GM10847 (cell line): ENCODE data around the gene MED12L.

Experiments
- POLR2A ChIP-seq: IDR thresholded peaks from 2 replicates; pipeline ENCODE4 v1.6.1; 2011; ENCODE audit not compliant: insufficient read length; ENCODE audit errors: extremely low read depth

The MED12L gene

DNA sequence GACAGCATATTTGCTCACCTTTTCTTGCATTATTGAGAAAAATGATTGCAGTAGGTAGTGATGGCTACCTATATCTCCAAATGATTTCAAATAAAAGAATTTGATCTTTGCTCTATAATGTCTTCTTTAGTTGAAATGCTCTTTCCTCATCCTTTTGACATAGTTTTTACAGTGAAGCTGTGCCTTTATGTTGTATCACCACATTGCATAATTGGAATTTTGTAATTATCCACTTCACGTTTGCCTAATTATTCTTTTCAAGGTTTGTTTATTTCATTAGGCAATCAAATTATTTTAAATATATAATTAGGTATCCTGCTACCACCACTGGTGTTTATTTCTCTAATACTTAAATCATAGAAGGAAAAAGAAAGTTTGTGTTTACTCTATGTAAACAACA lies 265.2 kb downstream of the MED12L start:
- TF ChIP-seq POLR2A: no peak

DNA sequence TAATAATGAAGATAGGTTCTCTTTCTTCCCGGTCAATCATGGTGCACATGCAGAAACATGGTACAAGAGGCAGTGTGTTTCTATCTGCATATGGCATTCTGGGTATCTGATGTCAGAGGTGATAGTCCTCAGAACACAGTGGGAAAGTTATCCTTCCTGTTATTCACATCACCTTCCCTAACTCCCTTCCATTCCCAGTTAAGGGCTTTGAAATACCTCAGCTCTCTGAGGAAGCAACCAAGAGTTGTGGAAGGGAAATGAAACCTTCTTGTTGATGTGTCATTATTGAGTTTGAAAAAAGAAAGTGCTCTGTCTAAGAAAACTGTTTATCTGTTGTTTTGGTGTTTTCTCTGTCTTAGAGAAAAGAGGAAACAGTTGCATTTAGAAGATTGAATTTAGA lies 265.8 kb downstream of the MED12L start:
- TF ChIP-seq POLR2A: no peak

DNA sequence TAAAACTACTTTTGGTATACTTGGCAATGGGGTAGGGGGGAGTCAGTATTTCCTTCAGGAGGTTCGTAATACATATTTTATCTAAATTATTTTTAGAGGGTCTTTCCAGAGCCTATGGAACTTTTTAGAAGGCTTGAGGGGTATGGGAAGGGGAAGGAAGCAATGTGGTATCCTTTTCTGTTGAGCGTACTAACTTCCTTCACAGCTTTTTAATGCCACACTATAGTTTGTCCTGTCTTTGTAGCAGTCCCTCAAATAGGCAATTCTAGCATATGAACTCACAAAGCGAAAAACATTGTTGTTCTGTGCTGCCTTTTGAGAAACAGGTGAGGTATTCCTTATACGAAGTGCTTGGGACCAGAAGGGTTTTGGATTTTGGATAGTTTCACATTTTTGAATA lies 266.2 kb downstream of the MED12L start:
- no peak for TF ChIP-seq POLR2A

DNA sequence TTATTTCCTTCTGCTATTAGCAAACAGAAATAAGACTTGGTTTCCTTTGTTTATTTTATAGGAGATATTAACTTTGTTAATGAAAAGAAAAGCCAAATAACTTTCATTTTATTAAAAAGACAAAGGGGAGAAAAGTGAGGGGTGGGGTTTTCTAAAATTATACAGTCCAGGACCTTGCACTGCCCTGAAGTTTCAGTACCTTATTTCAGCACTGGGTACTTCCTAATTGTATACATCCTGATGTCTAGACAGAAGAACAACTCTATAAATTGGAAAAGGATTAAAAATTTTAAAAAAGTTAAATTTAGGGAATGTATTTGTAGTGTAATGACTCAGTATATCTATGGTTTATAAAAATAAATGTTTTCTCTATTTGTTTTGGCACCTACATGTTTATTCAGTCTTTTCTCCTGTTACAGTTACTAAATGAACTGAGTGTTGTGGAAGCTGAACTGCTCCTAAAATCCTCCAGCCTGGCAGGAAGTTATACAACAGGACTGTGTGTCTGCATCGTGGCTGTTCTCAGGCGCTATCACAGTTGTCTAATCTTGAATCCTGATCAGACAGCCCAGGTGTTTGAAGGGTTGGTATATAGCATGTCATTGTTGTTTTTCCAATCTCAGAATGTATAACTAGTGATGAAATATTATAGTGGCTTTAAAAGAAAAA lies 271.5 kb downstream of the MED12L start:
- no peak for TF ChIP-seq POLR2A

DNA sequence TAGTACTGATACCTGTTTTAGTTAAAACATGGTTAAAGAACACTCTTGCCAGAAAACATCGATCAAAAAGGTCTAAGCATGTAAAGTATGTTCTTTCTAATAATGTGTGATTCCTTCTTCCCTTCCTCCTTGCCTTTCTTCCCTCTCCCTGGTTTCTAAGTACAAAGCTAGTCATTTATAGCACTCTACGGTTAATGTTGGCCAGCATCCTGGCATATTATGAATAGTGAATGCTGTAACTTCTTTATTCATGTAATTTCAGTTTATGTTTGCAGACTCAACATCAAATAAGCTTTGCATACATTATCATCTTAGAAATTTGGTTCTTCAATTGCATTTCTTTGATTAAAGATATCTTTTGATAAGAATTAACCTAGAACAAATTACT lies 272.0 kb downstream of the MED12L start:
- TF ChIP-seq POLR2A: no peak

DNA sequence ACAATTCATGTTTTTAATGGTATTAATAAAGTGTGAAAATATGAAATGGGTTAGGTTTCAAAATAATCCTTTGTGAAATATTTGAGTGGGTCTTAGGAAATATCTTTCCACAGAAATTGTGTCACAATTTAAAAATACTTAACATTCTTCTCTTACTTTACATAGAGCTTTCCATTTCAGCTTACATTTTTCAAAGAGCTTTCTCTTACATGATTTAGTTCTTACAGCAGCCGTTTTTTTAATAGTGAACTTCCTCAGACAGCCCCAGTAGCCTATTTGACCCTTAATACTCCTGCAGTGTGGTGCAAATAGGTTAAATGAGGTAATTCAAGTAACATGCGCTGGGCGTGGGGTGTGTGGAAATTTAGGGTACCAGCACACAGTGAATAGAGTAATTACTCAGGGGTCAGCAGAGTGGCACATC lies 277.3 kb downstream of the MED12L start:
- TF ChIP-seq POLR2A: no peak

DNA sequence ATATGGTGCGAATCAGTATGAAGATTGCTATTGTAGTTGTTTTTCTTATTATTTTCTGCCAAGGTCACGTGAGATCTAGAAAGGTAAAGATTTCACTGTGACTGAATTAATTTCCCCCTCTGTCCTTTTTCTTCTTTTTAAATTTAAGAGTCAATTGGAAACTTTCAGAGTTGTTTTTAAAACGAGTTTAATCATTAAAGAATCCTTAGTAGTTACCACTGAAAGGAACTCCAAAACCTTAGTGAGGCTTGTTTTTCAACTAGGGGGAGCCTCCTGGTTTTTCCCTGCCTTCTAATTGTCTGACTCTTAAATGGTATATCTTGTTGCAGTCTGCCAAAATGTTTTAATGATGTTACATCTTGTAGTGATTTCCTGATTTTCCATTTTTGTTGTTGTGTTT lies 281.5 kb downstream of the MED12L start:
- TF ChIP-seq POLR2A: no peak

DNA sequence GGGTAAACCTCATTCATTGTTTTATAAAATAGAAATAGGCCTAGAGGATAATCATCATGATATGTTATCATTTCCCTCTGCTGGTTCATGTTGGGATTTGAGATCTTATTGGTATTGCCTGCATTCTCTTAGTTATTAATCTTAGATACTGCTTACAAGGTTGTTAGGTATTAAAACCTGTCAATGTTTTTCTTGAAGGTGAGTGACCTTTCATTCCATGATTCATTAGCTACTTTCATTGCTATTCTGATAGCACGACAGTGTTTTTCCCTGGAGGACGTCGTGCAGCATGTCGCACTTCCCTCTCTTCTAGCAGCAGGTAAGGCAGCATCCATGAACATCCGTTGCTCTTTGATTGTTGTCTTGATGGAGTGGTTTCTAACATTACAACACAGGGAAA lies 282.0 kb downstream of the MED12L start:
- TF ChIP-seq POLR2A: no peak

DNA sequence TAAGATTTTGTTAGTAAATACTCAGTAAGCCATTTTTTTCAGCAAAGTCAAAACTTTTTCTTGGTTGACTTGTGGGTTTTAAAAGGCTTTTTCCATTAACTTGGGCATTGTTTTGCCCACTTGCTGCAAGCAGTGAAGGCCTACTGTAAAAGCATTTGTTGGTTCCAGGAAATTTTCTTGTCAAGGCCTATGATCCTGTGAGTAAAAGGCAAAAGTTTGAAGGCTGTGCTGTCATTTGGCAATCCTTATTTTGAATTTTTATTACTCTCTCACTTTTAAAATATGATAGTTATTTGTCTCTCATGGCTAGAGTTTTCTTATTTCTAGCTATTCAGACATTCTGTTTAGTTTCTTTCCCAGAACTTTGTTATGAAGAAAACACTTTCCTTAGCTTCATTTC lies 286.1 kb downstream of the MED12L start:
- TF ChIP-seq POLR2A: no peak

DNA sequence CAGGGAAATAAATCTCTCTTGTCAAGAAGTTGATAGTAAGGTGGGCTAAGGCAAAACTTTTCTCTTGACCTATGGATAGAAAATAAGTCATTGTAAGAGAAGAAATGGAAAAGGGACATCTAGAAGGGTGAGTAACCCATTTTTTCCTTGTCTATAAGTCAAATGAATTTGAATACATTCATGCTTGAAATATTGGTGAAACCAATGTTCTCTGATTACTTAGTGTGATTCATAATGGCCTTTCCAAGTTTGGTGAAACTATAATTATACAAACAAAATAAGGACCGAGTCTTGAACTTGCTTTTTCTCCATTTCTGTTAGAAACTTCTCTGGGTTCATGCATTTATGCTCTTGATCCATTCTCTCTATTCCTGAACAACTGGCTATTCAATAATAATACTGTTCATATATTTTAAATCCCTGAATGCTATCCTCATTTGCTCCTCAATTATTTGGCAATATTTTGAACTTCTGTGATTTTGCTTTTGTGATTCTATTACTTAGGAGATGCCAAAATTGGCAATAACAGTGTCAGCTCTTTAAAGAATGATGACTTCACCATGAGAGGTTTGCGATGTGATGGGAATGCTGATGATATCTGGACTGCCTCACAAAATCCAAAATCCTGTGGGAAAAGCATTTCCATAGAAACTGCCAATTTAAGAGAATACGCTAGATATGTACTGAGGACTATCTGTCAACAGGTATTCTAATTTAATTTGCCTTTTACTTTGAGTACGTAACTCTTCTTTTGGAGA lies 286.8 kb downstream of the MED12L start:
- no peak for TF ChIP-seq POLR2A

DNA sequence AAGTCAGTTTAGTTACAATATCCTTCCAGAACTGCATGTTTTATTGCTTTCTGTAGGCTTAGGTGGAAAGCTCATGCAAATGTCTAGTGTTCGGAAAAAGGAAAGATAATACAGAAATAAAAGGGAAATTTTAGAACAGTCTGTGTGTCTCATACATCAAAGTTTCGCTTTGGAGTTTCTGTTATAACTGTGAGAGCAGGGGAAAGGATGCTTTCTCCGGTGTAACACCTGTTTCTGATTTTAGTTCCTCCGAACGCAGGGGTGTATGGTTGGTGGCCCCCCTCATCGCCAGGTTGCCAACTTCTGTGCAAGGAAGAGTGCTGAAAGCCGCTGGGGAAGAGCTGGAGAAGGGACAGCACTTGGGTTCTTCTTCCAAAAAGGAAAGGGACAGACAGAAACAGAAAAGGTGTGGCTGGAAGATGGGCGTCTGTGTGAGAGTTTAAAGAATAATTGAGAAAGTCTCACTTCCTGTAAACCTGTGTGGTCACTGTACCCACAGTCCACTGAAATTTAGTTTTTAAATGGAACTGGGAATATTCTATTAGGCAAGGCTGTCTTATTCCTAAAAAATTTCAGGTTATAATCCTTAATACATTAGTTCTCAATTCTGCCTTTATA lies 292.4 kb downstream of the MED12L start:
- no peak for TF ChIP-seq POLR2A

DNA sequence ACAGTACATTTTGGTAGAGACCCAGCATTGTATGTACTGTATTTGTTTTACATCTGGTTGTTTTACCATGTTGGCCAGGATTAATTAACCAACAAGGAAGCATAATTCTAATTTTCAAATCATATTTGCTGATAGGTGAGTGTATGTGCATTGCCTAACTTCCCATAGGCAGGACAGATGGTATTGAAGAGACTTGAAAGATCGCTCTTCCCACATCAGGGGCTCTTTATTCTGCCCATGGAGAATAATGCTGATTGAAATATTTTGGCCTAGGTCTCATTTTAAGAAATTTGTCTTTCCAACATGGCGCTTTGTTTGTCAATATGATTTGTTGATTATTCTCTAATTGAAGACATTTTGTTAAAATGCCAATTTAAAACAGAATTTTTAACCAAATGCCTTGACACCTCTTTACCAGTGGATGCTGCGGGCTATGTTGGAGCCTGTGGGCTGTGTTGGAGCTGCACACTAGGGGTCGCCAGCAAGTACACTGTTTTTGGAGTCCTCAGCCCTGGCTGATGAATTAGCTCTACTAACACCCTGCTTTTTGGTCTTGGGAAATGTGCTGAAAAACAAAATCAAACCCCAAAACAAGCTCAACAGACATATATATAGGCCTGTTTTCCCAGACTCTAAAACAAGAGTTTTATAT lies 293.7 kb downstream of the MED12L start:
- TF ChIP-seq POLR2A: no peak

DNA sequence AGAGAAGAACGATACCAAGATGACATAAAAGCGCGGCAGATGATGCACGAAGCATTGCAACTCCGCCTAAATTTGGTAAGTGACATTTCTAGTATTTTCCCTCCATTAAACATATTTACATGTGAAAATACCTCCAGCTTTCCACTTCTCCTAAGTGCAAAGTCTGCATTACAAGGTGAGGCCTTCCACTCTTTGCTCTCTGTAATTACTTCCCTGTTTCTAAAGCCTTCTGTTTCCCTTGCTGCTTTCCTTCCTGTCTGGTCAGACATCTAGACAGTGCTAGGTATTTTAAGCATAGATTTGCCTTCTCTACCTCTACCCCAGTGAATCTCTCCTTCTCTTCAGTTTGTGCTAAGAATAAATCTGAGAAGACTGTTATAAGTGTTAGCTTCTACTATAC lies 297.2 kb downstream of the MED12L start:
- no peak for TF ChIP-seq POLR2A

DNA sequence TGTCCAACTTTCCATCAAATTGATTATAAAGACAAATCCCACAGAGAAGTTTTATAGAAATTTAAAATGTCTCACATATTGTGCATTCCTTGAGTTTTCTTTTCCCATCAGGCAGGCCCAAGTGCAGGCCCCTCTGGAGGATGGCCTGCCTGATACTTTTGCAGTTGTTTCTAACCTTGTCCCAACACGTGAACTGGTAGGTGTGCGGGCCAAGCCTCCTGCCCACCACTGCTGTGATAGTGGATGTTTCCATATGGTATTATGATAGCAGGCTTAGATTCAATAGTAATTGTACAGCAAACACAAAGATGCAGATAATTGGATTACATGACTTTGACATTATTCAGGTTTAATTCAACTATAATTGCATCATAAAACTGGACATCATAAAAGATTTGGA lies 297.6 kb downstream of the MED12L start:
- no peak for TF ChIP-seq POLR2A

DNA sequence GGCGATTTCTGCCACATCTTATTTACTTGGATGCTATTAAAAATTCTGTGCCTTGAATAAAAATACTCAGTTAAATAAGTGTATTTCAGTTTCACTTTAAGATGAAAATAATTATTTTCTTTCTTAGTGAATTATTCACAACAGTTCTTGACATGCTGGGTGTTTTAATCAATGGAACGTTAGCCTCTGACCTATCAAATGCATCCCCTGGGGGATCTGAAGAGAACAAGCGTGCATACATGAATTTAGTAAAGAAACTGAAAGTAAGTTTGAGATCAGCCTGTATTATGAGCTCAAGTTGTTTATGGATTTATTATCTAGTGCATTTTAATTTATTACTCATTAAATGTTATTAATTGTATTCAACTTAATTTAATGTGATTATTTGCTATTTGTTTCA lies 298.5 kb downstream of the MED12L start:
- no peak for TF ChIP-seq POLR2A

DNA sequence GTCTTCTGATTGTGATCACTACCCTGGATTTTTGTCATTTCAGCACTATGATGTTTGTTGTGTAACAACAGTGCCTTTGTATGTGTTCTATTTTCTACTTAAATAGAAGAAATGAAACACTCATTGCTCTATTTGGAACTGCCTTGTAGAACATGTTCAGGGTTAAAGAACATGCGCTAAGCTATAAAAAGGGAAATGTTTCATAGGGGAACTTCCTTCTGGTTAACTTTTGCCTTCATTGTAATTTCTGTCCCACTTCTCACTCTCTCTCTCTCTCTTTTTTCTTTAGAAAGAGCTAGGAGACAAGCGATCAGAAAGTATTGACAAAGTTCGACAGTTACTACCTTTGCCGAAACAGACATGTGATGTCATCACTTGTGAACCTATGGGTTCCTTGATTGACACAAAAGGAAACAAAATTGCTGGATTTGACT lies 299.3 kb downstream of the MED12L start, which contains the start of gene P2RY12:
Gene P2RY12 (minus strand): TSS at position 13 of the 434 bp plus-strand sequence. CDS start 45,908 bp downstream, outside the sequence.
- TF ChIP-seq POLR2A: no peak

DNA sequence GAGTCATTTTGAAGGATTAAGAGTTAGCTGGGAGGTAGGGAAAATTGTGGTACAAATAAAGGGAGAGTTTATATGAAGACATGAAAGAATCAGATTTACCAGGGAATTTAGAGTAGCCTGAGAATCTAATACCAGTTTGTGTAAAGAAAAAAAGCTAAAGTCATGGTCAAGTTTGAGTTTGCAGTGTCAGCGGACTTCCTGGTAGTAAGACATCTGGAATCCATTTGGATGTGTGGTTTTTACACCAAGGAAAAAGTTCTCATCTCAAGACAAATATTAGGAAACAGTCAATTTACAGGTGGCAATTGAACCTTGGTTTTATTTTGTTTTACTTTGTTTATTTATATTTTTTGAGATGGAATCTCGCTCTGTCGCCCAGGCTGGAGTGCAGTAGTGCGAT lies 300.6 kb downstream of the MED12L start:
- no peak for TF ChIP-seq POLR2A
